Measurements from ENCODE around the gene PTPRN2. TPM values are rescaled to one million over a fixed set of nuclear protein-coding genes. Genes with fewer than 3 reads are reported as not detected.

The PTPRN2 gene
- polyA plus RNA-seq, 1 donor = 5.7 TPM

GRCh38 chr7:158117341-158118222 is 470.0 kb downstream of the PTPRN2 start:
- DNase-seq = no peak

DNA sequence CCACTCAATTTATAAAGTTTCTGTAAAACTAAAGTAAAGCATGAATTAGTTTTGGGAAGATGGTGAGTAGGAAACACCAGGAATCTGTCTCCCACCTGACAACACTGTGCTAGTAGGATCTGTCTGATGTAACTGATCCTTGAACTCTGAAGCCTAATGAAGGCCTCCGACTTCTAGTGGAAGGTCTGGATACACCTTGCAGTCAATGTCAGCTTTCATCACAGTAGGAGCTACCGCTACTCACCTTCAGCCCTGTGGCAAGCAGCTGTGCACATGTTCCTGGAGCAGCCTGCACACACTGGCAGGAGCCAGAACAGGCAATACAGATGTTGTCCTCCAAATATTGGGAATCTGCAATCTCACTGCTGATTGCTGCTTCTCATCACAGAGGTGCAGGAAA is 471.4 kb downstream of the PTPRN2 start:
- no peak for DNase-seq

GRCh38 chr7:158114056-158114850 is 473.4 kb downstream of the PTPRN2 start:
- DNase-seq = no peak

DNA sequence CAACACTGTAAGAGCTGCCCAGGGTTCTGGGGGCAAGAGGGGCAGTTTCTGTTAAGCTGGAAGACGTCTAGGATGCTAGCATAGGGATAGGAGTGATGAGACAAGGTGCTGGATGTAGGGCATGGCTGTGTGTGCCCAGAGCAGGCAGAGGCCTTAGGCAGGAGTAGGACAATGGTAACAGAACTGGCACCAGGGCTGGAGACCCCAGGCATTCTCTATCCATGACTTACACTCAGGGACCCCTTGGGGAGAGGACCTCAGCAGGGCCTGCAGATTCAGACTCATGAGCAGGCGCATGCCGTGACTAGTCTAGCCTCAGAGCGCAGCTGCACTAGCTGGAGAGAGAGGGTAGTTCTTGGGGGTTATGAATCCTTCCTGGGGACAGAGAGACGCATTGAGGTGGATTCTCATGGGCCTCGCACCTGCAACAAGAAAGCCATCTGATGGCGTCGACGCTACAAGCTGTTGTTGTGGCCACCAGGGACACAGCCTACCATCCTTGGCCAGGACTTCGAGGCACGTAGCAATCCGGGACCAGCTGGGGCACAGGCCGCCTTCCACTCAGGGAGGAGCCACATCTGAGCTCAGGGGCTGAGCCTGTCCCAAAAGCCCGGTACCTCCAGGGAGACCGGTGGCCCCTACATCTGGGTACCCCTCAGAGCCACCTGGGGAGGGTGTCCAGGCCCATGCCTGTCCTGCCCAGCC is 474.1 kb downstream of the PTPRN2 start:
- no peak for DNase-seq

- DNase-seq = no peak
Observed at GRCh38 chr7:158112571-158113320, 474.9 kb downstream of the PTPRN2 start.

DNA sequence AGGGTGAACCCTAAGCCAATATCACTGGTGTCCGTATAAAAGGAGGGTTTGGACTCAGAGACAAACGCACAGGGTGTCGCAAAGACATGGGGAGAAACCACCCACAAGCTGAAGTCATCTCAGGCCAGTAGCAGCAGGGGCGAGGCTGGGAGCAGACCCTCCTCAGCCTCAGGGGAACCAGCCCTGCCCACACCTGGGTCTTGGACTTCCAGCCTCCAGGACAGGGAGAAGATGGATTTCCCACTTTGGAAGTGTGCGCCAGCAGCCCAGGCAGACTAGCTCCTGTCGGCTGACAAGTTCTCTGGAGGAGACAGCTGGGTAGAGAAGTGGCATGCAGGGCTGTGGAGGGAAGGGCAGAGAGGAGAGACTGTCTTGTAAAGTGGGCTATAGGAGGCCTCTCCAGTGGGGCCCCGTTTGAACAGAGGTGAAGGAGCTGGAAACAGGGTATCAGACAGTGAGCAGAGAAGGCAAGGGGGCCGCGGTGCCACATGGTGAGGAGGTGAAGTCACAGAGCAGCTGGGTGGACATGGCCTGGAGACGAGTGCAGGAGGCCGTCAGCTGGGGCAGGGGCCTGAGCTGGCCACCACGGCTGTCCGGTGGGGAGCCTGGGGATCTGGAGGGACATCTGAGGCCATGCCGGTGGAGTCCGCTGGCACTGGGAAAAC is 475.6 kb downstream of the PTPRN2 start:
- no peak for DNase-seq

GRCh38 chr7:158111049-158111751 is 476.4 kb downstream of the PTPRN2 start:
- peak; percentile 17 for DNase-seq

DNA sequence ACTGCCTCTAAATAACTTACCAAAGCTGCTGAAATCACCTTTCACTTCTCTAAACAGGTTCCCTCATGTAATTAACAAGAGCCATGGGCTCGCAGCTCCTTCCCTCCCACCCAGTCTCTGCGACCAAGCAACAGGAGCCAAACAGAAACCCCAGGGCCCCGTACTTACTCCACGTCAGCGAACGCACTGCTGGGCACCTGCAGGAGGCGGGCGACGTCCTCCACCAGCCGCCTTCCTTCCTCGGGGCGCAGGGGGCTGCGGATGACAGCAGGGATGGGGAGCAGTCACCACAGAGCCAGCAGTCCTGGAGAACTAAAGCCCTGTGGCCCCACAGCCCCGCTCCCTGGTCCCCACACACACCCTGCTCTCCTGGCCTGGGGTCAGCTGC is 477.0 kb downstream of the PTPRN2 start:
- DNase-seq = no peak

DNA sequence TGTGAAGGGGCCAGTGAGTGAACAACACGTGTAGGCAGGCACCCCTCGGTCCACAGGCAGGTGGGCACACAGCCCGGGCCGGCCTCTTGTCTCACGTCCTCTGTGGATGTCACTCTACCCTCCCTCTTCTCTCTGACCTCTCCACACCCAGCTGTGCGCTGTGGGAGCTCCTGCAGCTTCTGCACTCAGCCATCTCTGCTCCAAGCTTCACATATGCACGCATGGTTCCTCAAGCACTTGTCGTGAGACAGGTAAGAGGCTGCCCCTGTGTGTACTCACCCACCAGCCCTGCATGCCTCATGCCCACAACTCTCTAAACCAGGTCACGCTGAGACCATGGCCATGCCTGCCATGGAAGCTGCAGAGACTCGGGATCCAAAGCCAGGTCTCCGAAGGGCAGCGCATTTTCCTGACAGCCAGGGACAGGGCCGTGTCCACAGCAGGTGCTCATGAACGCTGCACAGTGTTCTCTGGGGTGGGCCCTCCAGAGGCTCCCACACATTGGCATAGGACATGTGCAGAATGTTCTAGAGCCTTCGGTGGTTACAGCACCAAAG is 477.5 kb downstream of the PTPRN2 start:
- DNase-seq = no peak

DNA sequence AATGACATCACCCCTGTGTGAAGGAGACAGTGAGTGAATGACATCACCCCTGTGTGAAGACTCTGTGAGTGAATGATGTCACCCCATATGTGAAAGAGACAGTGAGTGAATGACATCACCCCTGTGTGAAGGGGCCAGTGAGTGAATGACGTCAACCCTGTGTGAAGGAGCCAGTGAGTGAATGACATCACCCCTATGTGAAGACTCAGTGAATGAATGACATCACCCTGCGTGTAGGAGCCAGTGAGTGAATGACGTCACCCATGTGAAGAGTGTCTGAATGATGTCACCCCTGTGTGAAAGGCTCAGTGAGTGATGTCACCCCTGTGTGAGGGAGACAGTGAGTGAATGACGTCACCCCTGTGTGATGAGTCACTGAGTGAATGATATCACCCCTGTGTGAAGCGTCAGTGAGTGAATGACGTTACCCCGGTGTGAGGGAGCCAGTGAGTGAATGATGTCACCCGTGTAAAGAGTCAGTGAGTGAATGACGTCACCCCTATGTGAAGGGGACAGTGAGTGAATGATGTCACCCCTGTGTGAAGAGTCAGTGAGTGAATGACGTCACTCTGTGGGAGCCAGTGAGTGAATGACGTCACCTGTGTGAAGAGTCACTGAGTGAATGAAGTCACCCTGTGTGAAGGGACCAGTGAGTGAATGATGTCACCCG is 478.1 kb downstream of the PTPRN2 start:
- no peak for DNase-seq

DNA sequence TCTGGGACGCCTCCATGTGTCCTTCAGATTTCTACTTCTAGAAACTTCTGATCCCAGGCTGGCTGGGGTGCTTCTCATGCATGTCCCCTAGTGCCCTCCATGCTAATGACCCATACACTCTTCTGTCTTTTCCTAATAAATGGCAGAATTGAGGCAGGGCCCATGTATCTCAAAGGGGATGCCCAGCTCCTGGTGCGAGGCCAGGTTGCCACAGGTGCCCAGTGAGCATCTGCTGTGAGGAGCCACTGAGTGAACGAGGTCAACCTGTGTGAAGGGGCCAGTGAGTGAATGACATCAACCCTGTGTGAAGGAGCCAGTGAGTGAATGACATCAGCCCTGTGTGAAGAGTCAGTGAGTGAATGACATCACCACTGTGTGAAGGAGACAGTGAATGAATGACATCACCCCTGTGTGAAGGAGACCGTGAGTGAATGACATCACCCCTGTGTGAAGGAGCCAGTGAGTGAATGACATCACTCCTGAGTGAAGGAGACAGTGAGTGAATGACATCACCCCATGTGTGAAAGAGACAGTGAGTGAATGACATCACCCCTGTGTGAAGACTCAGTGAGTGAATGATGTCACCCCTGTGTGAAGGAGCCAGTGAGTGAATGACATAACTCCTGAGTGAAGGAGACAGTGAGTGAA is 478.9 kb downstream of the PTPRN2 start:
- DNase-seq = no peak

DNA sequence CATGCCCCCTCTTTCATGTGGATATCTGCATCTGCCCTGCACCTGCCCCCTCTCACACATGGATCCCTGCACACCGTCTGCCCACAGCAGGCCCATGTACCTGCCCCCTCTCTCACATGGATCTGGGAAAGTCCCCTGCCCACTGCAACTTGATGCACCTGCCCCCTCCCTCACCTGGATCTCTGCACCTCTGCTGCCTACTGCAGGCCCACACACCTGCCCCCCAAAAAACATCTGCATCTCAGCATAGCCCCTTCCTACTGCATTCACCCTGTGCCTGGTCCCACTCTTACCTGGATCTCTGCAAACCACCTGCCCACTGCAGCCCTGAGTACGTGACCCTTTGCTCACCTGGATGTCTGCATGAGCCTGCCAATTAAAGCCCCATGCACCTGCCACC is 479.8 kb downstream of the PTPRN2 start:
- no peak for DNase-seq

GRCh38 chr7:158106272-158106671 is 481.4 kb downstream of the PTPRN2 start:
- no peak for DNase-seq

DNA sequence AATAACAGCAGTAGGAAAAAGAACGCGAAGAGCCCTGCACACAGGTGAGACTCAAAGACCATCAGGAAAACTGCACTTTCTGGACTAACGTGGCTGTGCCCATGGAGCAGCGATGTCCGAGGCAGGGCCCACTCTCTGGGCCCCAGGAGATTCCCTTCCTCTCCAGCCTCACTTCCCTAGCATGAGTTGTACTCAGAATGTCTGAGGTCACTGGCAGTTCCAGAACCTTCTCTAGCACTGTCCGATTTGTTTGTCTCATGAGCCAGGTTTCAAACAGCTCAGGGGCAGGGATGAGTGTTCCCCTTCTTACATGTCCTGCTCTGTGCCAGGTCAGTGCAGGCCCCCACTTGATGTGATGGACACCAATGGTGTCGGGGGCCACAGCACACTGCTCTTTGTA is 484.2 kb downstream of the PTPRN2 start:
- DNase-seq = no peak

GRCh38 chr7:158102897-158103296 is 484.7 kb downstream of the PTPRN2 start:
- DNase-seq = no peak

DNA sequence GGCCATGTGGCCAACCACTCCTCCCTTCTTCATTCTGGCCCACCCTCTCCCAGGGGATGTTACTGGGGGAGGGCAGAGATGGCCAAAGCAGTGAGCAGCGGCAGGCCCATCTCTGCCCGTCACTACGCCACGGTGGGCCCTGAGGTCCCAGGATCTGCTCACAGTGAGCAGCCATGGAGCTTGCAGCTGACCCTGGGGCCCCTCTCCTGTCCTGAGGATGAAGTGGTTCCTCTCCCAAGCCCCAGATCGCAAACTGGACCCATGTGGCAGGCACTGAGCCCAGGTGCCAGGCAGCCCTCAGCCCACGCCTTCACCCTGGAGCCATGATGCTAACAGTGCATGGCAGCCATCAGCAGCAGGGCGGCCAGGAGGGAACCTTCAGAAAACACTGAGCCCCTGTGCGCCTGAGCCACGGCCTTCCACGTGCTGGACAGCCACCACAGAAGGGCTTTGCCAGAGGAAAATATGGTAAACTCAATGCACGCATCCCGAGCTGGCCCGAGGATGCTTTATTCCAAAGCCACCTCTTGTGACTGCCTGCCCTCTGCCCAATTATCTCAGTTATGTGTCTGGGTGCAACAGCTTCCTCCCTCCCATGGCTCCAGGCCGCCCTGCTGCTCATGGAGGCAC is 485.7 kb downstream of the PTPRN2 start:
- DNase-seq = no peak

DNA sequence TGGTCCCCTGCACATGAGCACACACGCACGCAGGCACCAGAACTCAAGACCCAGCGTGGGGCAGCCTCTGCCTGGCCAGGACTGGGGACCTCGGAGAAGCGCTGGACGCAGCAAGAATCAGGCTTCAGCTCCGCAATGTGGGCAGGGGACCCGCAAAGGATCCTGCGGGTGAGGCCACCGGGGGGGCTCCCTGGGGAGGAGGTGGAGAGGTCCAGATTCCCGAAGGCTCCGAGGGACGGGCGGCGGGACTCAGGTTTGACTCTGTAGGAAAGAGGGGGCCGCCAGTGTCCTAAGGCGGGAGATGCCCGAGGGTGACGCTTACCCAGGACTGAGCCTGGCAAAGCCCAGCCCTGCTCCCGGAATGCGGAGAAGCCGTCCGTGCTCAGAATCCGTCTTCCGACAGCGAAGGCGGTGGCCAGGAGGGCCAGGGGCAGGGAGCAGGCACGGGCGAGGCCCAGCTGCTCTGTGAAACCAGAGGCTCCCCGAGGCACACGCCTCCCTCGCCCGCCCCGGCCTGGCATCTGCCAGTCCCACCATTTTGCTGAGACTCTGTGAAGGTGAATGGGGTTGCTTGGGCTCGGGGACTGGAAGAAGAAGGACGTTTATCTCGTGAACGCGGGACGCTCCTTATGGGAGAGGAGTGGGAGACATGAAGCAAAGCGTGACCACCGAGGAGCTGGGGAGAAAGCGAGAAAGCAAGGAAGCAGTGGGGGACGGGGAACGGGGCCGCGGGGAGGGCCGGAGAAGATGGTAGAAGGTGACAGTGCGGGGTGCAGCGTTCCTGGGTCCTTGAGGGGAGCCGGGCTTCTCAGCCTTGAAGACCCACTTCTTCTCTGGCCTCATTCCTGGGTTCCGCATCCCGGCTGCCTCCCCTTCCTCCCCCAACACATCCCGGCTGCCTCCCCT is 489.2 kb downstream of the PTPRN2 start:
- no peak for DNase-seq

Measured in left kidney (tissue), 2 donors.